Liver (tissue), 9 donors: ENCODE results near the gene THAP10. TPM values are rescaled to one million over a fixed set of nuclear protein-coding genes. Genes with fewer than 3 reads are reported as not detected.

Experiments
- DNase-seq: peaks from one replicate; pipeline ENCODE4 v3.0.0-alpha.2; 2017; ENCODE audit warnings: low spot score
- H3K27ac ChIP-seq, 2 donors: one replicate each; pipeline ENCODE4 v1.7.0; 2013; ENCODE audit warnings: inconsistent platforms in 2 of 2, low read length in 2 of 2, control low read depth in 1 of 2, low read depth in 1 of 2, mild to moderate bottlenecking in 1 of 2
- H3K27me3 ChIP-seq, 4 donors: one replicate each; pipeline versions ENCODE4 v1.6.1 to v1.7.0; 2013; ENCODE audit warnings: low read length in 3 of 4, inconsistent platforms in 1 of 4, mild to moderate bottlenecking in 1 of 4, moderate library complexity in 1 of 4; ENCODE audit not compliant: control insufficient read depth in 4 of 4, insufficient read depth in 4 of 4
- H3K36me3 ChIP-seq, 4 donors: one replicate each; pipeline versions ENCODE4 v1.6.1 to v1.7.0; 2013; ENCODE audit warnings: low read length in 3 of 4, mild to moderate bottlenecking in 3 of 4, low read depth in 1 of 4, moderate library complexity in 1 of 4; ENCODE audit not compliant: control insufficient read depth in 4 of 4, insufficient read depth in 3 of 4
- H3K4me1 ChIP-seq, 4 donors: one replicate each; pipeline versions ENCODE4 v1.6.1 to v1.7.0; 2013; ENCODE audit warnings: low read length in 3 of 4, mild to moderate bottlenecking in 3 of 4, moderate library complexity in 1 of 4; ENCODE audit not compliant: control insufficient read depth in 4 of 4, insufficient read depth in 4 of 4
- H3K4me3 ChIP-seq, 3 donors: one replicate each; pipeline versions ENCODE4 v1.6.1 to v1.7.0; 2013; ENCODE audit warnings: low read length in 3 of 3, control low read depth in 1 of 3, low read depth in 1 of 3, mild to moderate bottlenecking in 1 of 3
- H3K9ac ChIP-seq, 2 donors: one replicate each; pipeline ENCODE4 v1.7.0; 2013; ENCODE audit warnings: low read length in 2 of 2, mild to moderate bottlenecking in 2 of 2, moderate library complexity in 2 of 2, control low read depth in 1 of 2, low read depth in 1 of 2
- H3K9me3 ChIP-seq, 4 donors: one replicate each; pipeline versions ENCODE4 v1.6.1 to v1.7.0; 2013; ENCODE audit warnings: low read length in 3 of 4; ENCODE audit not compliant: control insufficient read depth in 4 of 4
- ATF3 ChIP-seq: IDR thresholded peaks from 2 replicates; pipeline ENCODE4 v1.6.1; 2016; ENCODE audit warnings: antibody characterized with exemption
- CTCF ChIP-seq: fragments of 150-350 bp; IDR thresholded peaks from 2 replicates; pipeline ENCODE4 v1.5.1; 2017; ENCODE audit warnings: improper control_type of control experiment, low read depth, low read length; ENCODE audit not compliant: missing input control
- EGR1 ChIP-seq, 2 donors: IDR thresholded peaks; 2 replicates each; pipeline ENCODE4 v1.6.1; 2016 to 2018; ENCODE audit warnings: antibody characterized with exemption in 2 of 2, low read depth in 2 of 2
- FOXA1 ChIP-seq: IDR thresholded peaks from 2 replicates; pipeline ENCODE4 v1.6.1; 2016; ENCODE audit warnings: antibody characterized with exemption
- FOXA2 ChIP-seq: IDR thresholded peaks from 2 replicates; pipeline ENCODE4 v1.6.1; 2016; ENCODE audit warnings: antibody characterized with exemption
- GABPA ChIP-seq, 2 donors: IDR thresholded peaks in 1 of 2; conservative IDR thresholded peaks in 1 of 2; 2 replicates each; pipeline ENCODE4 v1.6.1; 2016; ENCODE audit warnings: antibody characterized with exemption in 2 of 2, mild to moderate bottlenecking in 1 of 2, moderate library complexity in 1 of 2
- HNF4A ChIP-seq, 2 donors: conservative IDR thresholded peaks; 2 replicates each; pipeline ENCODE4 v1.6.1; 2016; ENCODE audit warnings: antibody characterized with exemption in 2 of 2, mild to moderate bottlenecking in 2 of 2
- HNF4G ChIP-seq: IDR thresholded peaks from 2 replicates; pipeline ENCODE4 v1.6.1; 2016; ENCODE audit warnings: antibody characterized with exemption
- JUND ChIP-seq, 2 donors: IDR thresholded peaks; 2 replicates each; pipeline ENCODE4 v1.6.1; 2016; ENCODE audit warnings: antibody characterized with exemption in 2 of 2
- MAX ChIP-seq: IDR thresholded peaks from 2 replicates; pipeline ENCODE4 v1.6.1; 2016; ENCODE audit warnings: antibody characterized with exemption
- NR2F2 ChIP-seq: IDR thresholded peaks from 2 replicates; pipeline ENCODE4 v1.6.1; 2016; ENCODE audit warnings: antibody characterized with exemption
- RAD21 ChIP-seq, 2 donors: IDR thresholded peaks; 2 replicates each; pipeline ENCODE4 v1.6.1; 2016; ENCODE audit warnings: antibody characterized with exemption in 2 of 2, mild to moderate bottlenecking in 2 of 2
- REST ChIP-seq: IDR thresholded peaks from 2 replicates; pipeline ENCODE4 v1.6.1; 2016; ENCODE audit warnings: antibody characterized with exemption, mild to moderate bottlenecking
- RXRA ChIP-seq, 2 donors: IDR thresholded peaks; 2 replicates each; pipeline ENCODE4 v1.6.1; 2017 to 2018; ENCODE audit warnings: antibody characterized with exemption in 2 of 2, mild to moderate bottlenecking in 1 of 2
- SP1 ChIP-seq: IDR thresholded peaks from 2 replicates; pipeline ENCODE4 v1.6.1; 2018; ENCODE audit warnings: antibody characterized with exemption, mild to moderate bottlenecking
- TAF1 ChIP-seq: conservative IDR thresholded peaks from 2 replicates; pipeline ENCODE4 v1.6.1; 2016; ENCODE audit warnings: antibody characterized with exemption, mild to moderate bottlenecking
- YY1 ChIP-seq: IDR thresholded peaks from 2 replicates; pipeline ENCODE4 v1.6.1; 2016; ENCODE audit warnings: antibody characterized with exemption, mild to moderate bottlenecking
- ZBTB33 ChIP-seq: IDR thresholded peaks from 2 replicates; pipeline ENCODE4 v1.6.1; 2016; ENCODE audit warnings: antibody characterized with exemption
- WGBS: extraction: QIAGEN DNeasy Blood & Tissue Kit; methylation state at CpG from one replicate; pipeline ENCODE4 v1.1.7; 2013; 5-methylcytosine and 5-hydroxymethylcytosine counted together
- polyA plus RNA-seq, 2 donors: library from polyadenylated mRNA; stranded (reverse) in 1 of 2; unstranded in 1 of 2; fragments of 200-250 nt in 1 of 2; fragments of >200 nt in 1 of 2; fragmentation: Nextera tagmentation in 1 of 2; extraction: Ambion mirVana in 1 of 2; gene quantifications; one replicate each; pipeline versions ENCODE4 v1.2.1 to v1.2.3, GENCODE V29; 2013 to 2015
- total RNA-seq, 2 donors: library from RNA; depleted of rRNA; stranded (reverse); fragments of >200 nt; gene quantifications; one replicate each; pipeline ENCODE4 v1.2.3, GENCODE V29; 2014
- donor health status: healthy.
- donor health status: healthy.
- donor health status: healthy.
- donor health status: healthy.
- donor health status: healthy.

The THAP10 gene
- total and polyA plus RNA-seq, 4 donors: 0.42 to 0.87 (median 0.73) TPM

GRCh38 chr15:70837476-70837875 is 54.8 kb downstream of the THAP10 start:
- Histone ChIP-seq H3K27me3 (no peaks in the 10 kb centered on the region), H3K36me3 (no peaks in the 10 kb centered on the region), H3K9ac (no peak overlapping the region), H3K27ac (no peak overlapping the region), H3K4me3 (no peak overlapping the region), H3K4me1 (no peaks in the 10 kb centered on the region), H3K9me3 (no peaks in the 10 kb centered on the region)
- WGBS: 95% methylated on average over 2 of the region's 2 CpGs
- no peak for TF ChIP-seq RAD21 (IDR thresholded peaks at IDR 0.05)
- TF ChIP-seq EGR1 (IDR thresholded peaks at IDR 0.05; ENCODE audit: low read depth in 2 of 2): no peak
- no peak for TF ChIP-seq TAF1
- TF ChIP-seq ATF3: no peak
- TF ChIP-seq SP1: no peak
- DNase-seq: no peak

- 91% methylated on average over 3 of the region's 3 CpGs for WGBS
- H3K9me3 ChIP-seq: no peaks in the 10 kb centered on the region
Measured at GRCh38 chr15:70835841-70836240, 56.4 kb downstream of the THAP10 start.

More at GRCh38 chr15:70835841-70836240, 56.4 kb downstream of the THAP10 start:
- Histone ChIP-seq H3K4me1 (peaks cover 0 to 10% (median 5%) of the 10 kb centered on the region in 4 donors), H3K4me3 (no peak overlapping the region), H3K27me3 (no peaks in the 10 kb centered on the region), H3K27ac (no peak overlapping the region), H3K36me3 (no peaks in the 10 kb centered on the region), H3K9ac (no peak overlapping the region)
- DNase-seq: no peak
- TF ChIP-seq FOXA2 (no peak), SP1 (no peak), MAX (no peak), EGR1 (IDR thresholded peaks at IDR 0.05; ENCODE audit: low read depth in 2 of 2) (no peak), NR2F2 (no peak), YY1 (no peak), JUND (IDR thresholded peaks at IDR 0.05) (no peak), HNF4A (conservative IDR thresholded peaks at IDR 0.05) (no peak), TAF1 (no peak), ZBTB33 (no peak), CTCF (no peak), FOXA1 (no peak), GABPA (IDR thresholded peaks at IDR 0.05 in 1 of 2, conservative IDR thresholded peaks at IDR 0.05 in 1 of 2) (no peak), ATF3 (no peak), RAD21 (IDR thresholded peaks at IDR 0.05) (no peak), HNF4G (no peak), REST (no peak), RXRA (IDR thresholded peaks at IDR 0.05) (no peak)
